Common myeloid progenitor, CD34-positive (primary cell): ENCODE results near the gene MGAT4C.
"Not testable (repeated sequence)": the region's sequence is repeated elsewhere in the genome, so short reads cannot be mapped to it uniquely, and the experiment has no call there.

Experiments
- CTCF ChIA-PET: fragments of 350-600 bp; sonication (Branson Sonifier 250); formaldehyde crosslinking; loops from one replicate; lab custom pipeline; 2021; ENCODE audit warnings: antibody characterized with exemption; lab: Charles Lee
- POLR2A ChIA-PET: fragments of 350-600 bp; sonication (Branson Sonifier 250); formaldehyde crosslinking; loops from one replicate; lab custom pipeline; 2021; ENCODE audit warnings: antibody characterized with exemption; lab: Charles Lee
- DNase-seq, 3 donors: peaks; one replicate each; pipeline versions ENCODE4 v3.0.0 to v3.0.0-alpha.2; 2013
- H3K27ac ChIP-seq, 2 experiments: 1 replicate in 1 of 2; 2 replicates in 1 of 2; pipeline ENCODE4 v1.7.0; 2013; ENCODE audit warnings: inconsistent platforms in 2 of 2, low read length in 2 of 2, mild to moderate bottlenecking in 2 of 2, low read depth in 1 of 2, moderate library complexity in 1 of 2; ENCODE audit not compliant: severe bottlenecking in 2 of 2, insufficient read depth in 1 of 2, poor library complexity in 1 of 2
- H3K27me3 ChIP-seq, 5 experiments: replicated peaks in 2 of 5; 1 replicate in 3 of 5; 2 replicates in 2 of 5; pipeline versions ENCODE4 v1.6.1 to v1.7.0; 2013; ENCODE audit warnings: low read length in 4 of 5, mild to moderate bottlenecking in 2 of 5, moderate library complexity in 2 of 5, inconsistent platforms in 1 of 5; ENCODE audit not compliant: insufficient read depth in 5 of 5, control insufficient read depth in 4 of 5
- H3K36me3 ChIP-seq, 4 experiments: 1 replicate in 2 of 4; 2 replicates in 2 of 4; pipeline versions ENCODE4 v1.6.1 to v1.7.0; 2013; ENCODE audit warnings: low read length in 3 of 4, control low read depth in 1 of 4, mild to moderate bottlenecking in 1 of 4; ENCODE audit not compliant: control insufficient read depth in 4 of 4, insufficient read depth in 4 of 4
- H3K4me1 ChIP-seq, 4 experiments: 1 replicate in 3 of 4; 2 replicates in 1 of 4; pipeline versions ENCODE4 v1.6.1 to v1.7.1; 2013; ENCODE audit warnings: low read length in 3 of 4, mild to moderate bottlenecking in 3 of 4, control low read depth in 1 of 4, inconsistent platforms in 1 of 4, moderate library complexity in 1 of 4; ENCODE audit not compliant: control insufficient read depth in 4 of 4, insufficient read depth in 4 of 4; ENCODE audit errors: control extremely low read depth in 1 of 4
- H3K4me3 ChIP-seq, 7 experiments: 1 replicate in 4 of 7; 2 replicates in 3 of 7; pipeline versions ENCODE4 v1.5.1 to v1.7.0; 2013; ENCODE audit warnings: mild to moderate bottlenecking in 7 of 7, low read length in 6 of 7, moderate library complexity in 6 of 7, inconsistent platforms in 2 of 7, low read depth in 2 of 7, control low read depth in 1 of 7; ENCODE audit not compliant: insufficient read depth in 4 of 7, control insufficient read depth in 1 of 7; ENCODE audit errors: extremely low read depth in 1 of 7
- H3K9me3 ChIP-seq, 5 experiments: 1 replicate in 4 of 5; 2 replicates in 1 of 5; pipeline versions ENCODE4 v1.6.1 to v1.7.1; 2013; ENCODE audit warnings: low read length in 4 of 5, mild to moderate bottlenecking in 2 of 5, inconsistent platforms in 1 of 5, low read depth in 1 of 5, moderate library complexity in 1 of 5; ENCODE audit not compliant: control insufficient read depth in 4 of 5, insufficient read depth in 2 of 5; ENCODE audit errors: control extremely low read depth in 1 of 5
- WGBS: methylation state at CpG from one replicate; pipeline ENCODE4 v1.1.5; 2013; ENCODE audit not compliant: insufficient coverage; 5-methylcytosine and 5-hydroxymethylcytosine counted together

The MGAT4C gene

DNA sequence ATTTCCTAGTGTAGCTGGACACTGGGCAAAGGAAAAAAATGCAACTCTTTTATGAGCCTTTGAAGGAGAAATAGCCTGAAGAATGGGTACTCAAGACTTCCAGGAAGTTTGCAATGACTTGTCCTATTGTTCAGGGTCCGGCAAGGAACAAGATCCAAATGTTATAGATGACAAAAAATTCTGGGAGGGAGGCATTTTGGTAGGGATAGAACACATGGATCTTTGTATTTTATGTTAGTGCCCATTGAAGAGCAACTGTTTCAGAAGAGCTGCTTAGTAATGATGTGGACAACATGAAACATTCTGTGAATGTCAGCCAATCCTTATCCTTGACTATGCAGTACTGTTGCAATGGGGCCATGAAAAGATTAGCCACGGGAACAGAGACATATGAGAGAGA is 138.0 kb downstream of the MGAT4C start:
- Histone ChIP-seq H3K4me1 (no peaks in the 10 kb centered on the region), H3K36me3 (no peaks in the 10 kb centered on the region), H3K27ac (no peak overlapping the region), H3K27me3 (no peaks in the 10 kb centered on the region), H3K4me3 (no peak overlapping the region), H3K9me3 (no peaks in the 10 kb centered on the region)
- ChIA-PET CTCF (no interaction called here), POLR2A (no interaction called here)
- 88% methylated on average over 2 of the region's 2 CpGs for whole genome bisulfite sequencing
- no peak for DNase-seq

DNA sequence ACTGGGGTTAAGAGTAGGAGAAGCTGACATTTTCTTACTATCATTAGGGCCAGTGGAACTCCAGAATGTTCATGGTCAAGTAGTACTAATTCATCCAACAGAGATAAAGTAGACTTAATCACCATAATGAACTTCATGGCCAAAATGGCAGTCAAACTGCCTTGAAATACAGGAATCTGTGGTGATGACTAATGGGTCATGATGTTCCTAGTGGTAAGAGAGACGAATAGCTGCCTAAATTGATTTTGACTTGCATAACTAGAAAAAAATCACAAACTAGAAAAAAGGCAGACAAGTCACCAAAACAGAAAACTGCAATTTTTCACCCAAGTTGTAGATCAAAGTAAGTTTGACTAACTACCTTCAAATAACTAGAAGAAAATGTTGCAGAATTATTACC is 138.5 kb downstream of the MGAT4C start:
- Histone ChIP-seq H3K9me3 (no peaks in the 10 kb centered on the region), H3K4me1 (no peaks in the 10 kb centered on the region), H3K27me3 (no peaks in the 10 kb centered on the region), H3K4me3 (no peak overlapping the region), H3K27ac (no peak overlapping the region), H3K36me3 (no peaks in the 10 kb centered on the region)
- POLR2A ChIA-PET: no interaction called here
- CTCF ChIA-PET: no interaction called here
- DNase-seq: no peak
- no CpG with 5 or more reads among the region's 1 CpG for WGBS

DNA sequence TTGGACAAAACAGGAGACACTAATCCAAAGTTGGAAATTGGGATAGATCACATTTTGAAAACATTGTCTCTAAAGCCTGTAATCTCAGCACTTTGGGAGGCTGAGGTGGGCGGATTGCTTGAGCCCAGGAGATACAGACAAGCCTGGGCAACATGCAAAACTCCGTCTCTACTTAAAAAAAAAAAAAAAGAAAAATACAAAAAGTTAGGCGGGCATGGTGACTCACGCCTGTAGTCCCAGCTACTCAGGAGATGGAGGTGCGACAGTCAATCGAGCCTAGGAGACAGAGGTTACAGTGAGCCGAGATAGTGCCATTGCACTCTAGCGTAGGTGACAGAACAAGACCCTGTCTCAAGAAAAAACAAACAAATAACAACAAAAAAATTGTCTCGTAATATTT is 152.1 kb downstream of the MGAT4C start:
- Histone ChIP-seq H3K27me3 (no peaks in the 10 kb centered on the region), H3K27ac (no peak overlapping the region), H3K4me3 (no peak overlapping the region), H3K36me3 (no peaks in the 10 kb centered on the region), H3K4me1 (no peaks in the 10 kb centered on the region), H3K9me3 (no peaks in the 10 kb centered on the region)
- DNase-seq: no peak
- POLR2A ChIA-PET: no interaction called here
- 84% methylated on average over 2 of the region's 9 CpGs for WGBS
- CTCF ChIA-PET: no interaction called here

DNA sequence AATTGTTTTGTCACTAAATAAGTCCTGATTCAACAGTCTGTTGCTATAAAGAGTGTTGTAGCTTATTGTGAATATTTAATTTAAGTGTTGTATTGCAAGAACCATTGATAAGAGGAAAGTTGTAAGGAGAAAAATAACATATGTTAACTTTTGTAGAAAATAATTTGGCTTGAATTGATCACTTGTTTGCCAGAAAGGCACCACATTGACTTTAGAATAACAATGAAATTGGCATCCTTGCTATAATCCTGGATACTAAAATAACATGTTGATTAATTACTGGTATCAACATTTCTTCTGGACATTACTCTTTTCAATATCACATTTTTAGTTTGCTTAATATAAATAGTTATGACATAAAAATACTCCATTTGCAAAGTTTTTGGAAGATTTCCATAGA is 159.0 kb downstream of the MGAT4C start:
- Histone ChIP-seq H3K9me3 (no peaks in the 10 kb centered on the region), H3K27ac (no peak overlapping the region), H3K27me3 (no peaks in the 10 kb centered on the region), H3K4me1 (no peaks in the 10 kb centered on the region), H3K36me3 (no peaks in the 10 kb centered on the region), H3K4me3 (no peak overlapping the region)
- POLR2A ChIA-PET: no interaction called here
- DNase-seq: no peak
- CTCF ChIA-PET: no interaction called here

GRCh38 chr12:86091681-86092080 is 164.5 kb downstream of the MGAT4C start:
- Histone ChIP-seq H3K36me3 (no peaks in the 10 kb centered on the region), H3K27ac (no peak overlapping the region), H3K4me1 (no peaks in the 10 kb centered on the region), H3K27me3 (no peaks in the 10 kb centered on the region), H3K9me3 (no peaks in the 10 kb centered on the region), H3K4me3 (no peak overlapping the region)
- POLR2A ChIA-PET: no interaction called here
- no peak for DNase-seq
- CTCF ChIA-PET: no interaction called here
- 78% methylated on average over 1 of the region's 3 CpGs for whole genome bisulfite sequencing

DNA sequence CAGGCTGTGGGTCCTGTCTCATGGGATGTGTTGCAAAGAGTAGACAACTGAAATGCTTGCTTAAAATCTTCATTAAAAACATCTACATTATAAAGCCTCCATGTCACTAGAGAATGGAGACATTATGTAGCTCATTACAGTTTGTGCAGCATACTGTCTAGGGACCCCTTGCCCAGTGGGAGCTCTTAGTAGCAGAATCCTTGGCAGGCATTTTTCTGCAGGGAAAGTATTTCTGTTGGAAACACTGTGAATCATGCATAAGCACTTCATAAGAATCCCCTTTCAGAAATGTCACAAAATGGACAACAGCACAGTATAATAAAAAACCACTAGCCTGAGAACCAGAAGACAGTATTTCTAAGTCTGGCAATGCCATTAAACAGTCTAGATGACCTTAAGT is 174.3 kb downstream of the MGAT4C start:
- Histone ChIP-seq H3K9me3 (no peaks in the 10 kb centered on the region), H3K4me1 (no peaks in the 10 kb centered on the region), H3K27me3 (no peaks in the 10 kb centered on the region), H3K27ac (no peak overlapping the region), H3K36me3 (no peaks in the 10 kb centered on the region), H3K4me3 (no peak overlapping the region)
- POLR2A ChIA-PET: no interaction called here
- CTCF ChIA-PET: interaction anchor here (1.1 kb wide), 1 partner anchor 13 kb away, joined by 3 read pairs; no protein-coding TSS in a partner anchor
- no peak for DNase-seq

DNA sequence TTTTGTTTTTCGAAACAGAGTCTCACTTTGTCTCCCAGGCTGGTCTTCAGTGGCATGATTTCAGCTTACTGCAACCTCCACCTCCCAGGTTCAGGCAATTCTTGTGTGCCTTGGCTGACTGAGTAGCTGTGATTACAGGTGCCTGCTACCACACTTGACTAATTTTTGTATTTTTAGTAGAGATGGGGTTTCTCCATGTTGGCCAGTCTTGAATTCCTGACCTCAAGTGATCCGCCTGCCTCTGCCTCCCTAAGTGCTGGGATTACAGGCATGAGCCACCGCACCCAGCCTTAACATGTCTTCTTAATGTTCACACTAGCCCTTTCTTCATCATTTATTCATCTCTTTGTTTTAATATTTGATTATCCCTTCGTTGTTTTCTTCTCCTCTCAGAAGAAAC is 197.1 kb downstream of the MGAT4C start:
- H3K27me3 ChIP-seq, H3K4me1 ChIP-seq, CTCF ChIA-PET, H3K27ac ChIP-seq, POLR2A ChIA-PET, H3K4me3 ChIP-seq, H3K9me3 ChIP-seq, H3K36me3 ChIP-seq, DNase-seq: not testable (repeated sequence)
- WGBS: 91% methylated on average over 4 of the region's 4 CpGs
